ENCODE data around the gene MACROH2A1. TPM values are rescaled to one million over a fixed set of nuclear protein-coding genes. Genes with fewer than 3 reads are reported as not detected.

The MACROH2A1 gene
- total RNA-seq, 4 donors from 2014 or later, result 104 to 167 (median 136) TPM

GRCh38 chr5:135432113-135432512, 33.1 kb upstream of the MACROH2A1 start:
- no peak for ATAC-seq
- intact Hi-C loops (cut with DNase I; ENCODE audit: low total_unique reads) (loop anchor here (2.0 to 10.0 kb wide), 5 partner anchors 33 to 1380 kb away; partner anchors contain the start of gene MACROH2A1), in situ Hi-C loops (cut with MboI; ENCODE audit: low sequenced_read_pairs in 4 of 4) (no loop called here)
- DNase-seq, result no peak
- Histone ChIP-seq H3K27me3 (no peaks in the 10 kb centered on the region), H3K27ac (peak overlapping the region in 1 of 4 donors; percentile 89), H3K4me3 (no peak overlapping the region), H3K9me3 (no peaks in the 10 kb centered on the region), H3K36me3 (no peaks in the 10 kb centered on the region), H3K4me1 (peaks cover 21 to 33% of the 10 kb centered on the region in 2 donors)
- TF ChIP-seq POLR2A (IDR thresholded peaks at IDR 0.05) (no peak), CTCF (IDR thresholded peaks at IDR 0.05 in 4 of 5, conservative IDR thresholded peaks at IDR 0.05 in 1 of 5) (no peak)

- intact Hi-C loops (cut with DNase I; ENCODE audit: low total_unique reads), result loop anchor here (5.0 to 10.0 kb wide), 3 partner anchors 188 to 1382 kb away; no protein-coding TSS in a partner anchor
- in situ Hi-C loops (cut with MboI; ENCODE audit: low sequenced_read_pairs in 4 of 4), result no loop called here
- Histone ChIP-seq H3K4me1 (peaks cover 21 to 33% of the 10 kb centered on the region in 2 donors), H3K4me3 (no peak overlapping the region), H3K36me3 (no peaks in the 10 kb centered on the region), H3K27ac (peak overlapping the region in 1 of 4 donors; percentile 38), H3K27me3 (no peaks in the 10 kb centered on the region), H3K9me3 (no peaks in the 10 kb centered on the region)
- no peak for DNase-seq
- TF ChIP-seq CTCF (IDR thresholded peaks at IDR 0.05 in 4 of 5, conservative IDR thresholded peaks at IDR 0.05 in 1 of 5) (no peak), POLR2A (IDR thresholded peaks at IDR 0.05) (no peak)
- ATAC-seq, result no peak
Measured at GRCh38 chr5:135430135-135430437, 31.1 kb upstream of the MACROH2A1 start.

GRCh38 chr5:135429301-135430134, 30.5 kb upstream of the MACROH2A1 start:
- TF ChIP-seq POLR2A (IDR thresholded peaks at IDR 0.05), result no peak
- TF ChIP-seq CTCF (IDR thresholded peaks at IDR 0.05 in 4 of 5, conservative IDR thresholded peaks at IDR 0.05 in 1 of 5), result no peak
- Histone ChIP-seq H3K4me3 (no peak overlapping the region), H3K4me1 (peaks cover 17 to 27% of the 10 kb centered on the region in 2 donors), H3K27ac (peak overlapping the region in 3 of 4 donors; percentile 38 to 46 (median 44)), H3K9me3 (no peaks in the 10 kb centered on the region), H3K36me3 (no peaks in the 10 kb centered on the region), H3K27me3 (no peaks in the 10 kb centered on the region)
- ATAC-seq (peak in 1 of 2 donors; percentile 28), DNase-seq (peak in 1 of 2 donors; percentile 46)
- intact Hi-C loops (cut with DNase I; ENCODE audit: low total_unique reads), result loop anchor here (5.0 to 10.0 kb wide), 4 partner anchors 72 to 1383 kb away; no protein-coding TSS in a partner anchor
- in situ Hi-C loops (cut with MboI; ENCODE audit: low sequenced_read_pairs in 4 of 4), result loop anchor here in 1 of 4 donors (5.0 kb wide), 1 partner anchor 72 kb away; no protein-coding TSS in a partner anchor

- Histone ChIP-seq H3K4me1 (peaks cover 9 to 20% of the 10 kb centered on the region in 2 donors), H3K27me3 (no peaks in the 10 kb centered on the region), H3K27ac (no peak overlapping the region), H3K4me3 (no peak overlapping the region), H3K36me3 (no peaks in the 10 kb centered on the region), H3K9me3 (no peaks in the 10 kb centered on the region)
- ATAC-seq, result no peak
- TF ChIP-seq CTCF (IDR thresholded peaks at IDR 0.05 in 4 of 5, conservative IDR thresholded peaks at IDR 0.05 in 1 of 5) (no peak), POLR2A (IDR thresholded peaks at IDR 0.05) (no peak)
- no peak for DNase-seq
- in situ Hi-C loops (cut with MboI; ENCODE audit: low sequenced_read_pairs in 4 of 4), result loop anchor here in 1 of 4 donors (5.0 kb wide), 1 partner anchor 71 kb away; no protein-coding TSS in a partner anchor
- intact Hi-C loops (cut with DNase I; ENCODE audit: low total_unique reads), result loop anchor here (5.0 kb wide), 1 partner anchor 71 kb away; no protein-coding TSS in a partner anchor
Measured at GRCh38 chr5:135428586-135428985, 29.6 kb upstream of the MACROH2A1 start.
